WTC11 (cell line): ENCODE data around the gene CACNA1B.

ENCODE experiments used
- ATF1 ChIP-seq: sonication (generic); formaldehyde crosslinking; IDR thresholded peaks from 2 replicates; pipeline ENCODE4 v1.8.1; 2023; ENCODE audit warnings: mild to moderate bottlenecking, moderate library complexity, missing genetic modification reagents
- ATF3 ChIP-seq: sonication (generic); formaldehyde crosslinking; conservative IDR thresholded peaks from 2 replicates; pipeline ENCODE4 v1.8.1; 2022; ENCODE audit warnings: mild to moderate bottlenecking, missing genetic modification reagents
- CREB1 ChIP-seq: sonication (generic); formaldehyde crosslinking; IDR thresholded peaks from 2 replicates; pipeline ENCODE4 v1.8.0; 2023; ENCODE audit warnings: mild to moderate bottlenecking, missing genetic modification reagents
- CREM ChIP-seq: sonication (generic); formaldehyde crosslinking; IDR thresholded peaks from 2 replicates; pipeline ENCODE4 v1.8.1; 2022; ENCODE audit warnings: mild to moderate bottlenecking, missing genetic modification reagents, moderate library complexity
- CTCF ChIP-seq: fragments of 200-600 bp; IDR thresholded peaks from 2 replicates; pipeline ENCODE4 v1.8.0; 2022; ENCODE audit warnings: antibody characterized with exemption
- E2F4 ChIP-seq: sonication (generic); formaldehyde crosslinking; IDR thresholded peaks from 2 replicates; pipeline ENCODE4 v1.8.1; 2022; ENCODE audit warnings: low read depth, mild to moderate bottlenecking, moderate library complexity, missing genetic modification reagents, borderline replicate concordance
- PRDM15 ChIP-seq: sonication (generic); formaldehyde crosslinking; IDR thresholded peaks from 2 replicates; pipeline ENCODE4 v1.8.0; 2022; ENCODE audit warnings: missing genetic modification reagents
- SP1 ChIP-seq: sonication (generic); formaldehyde crosslinking; conservative IDR thresholded peaks from 2 replicates; pipeline ENCODE4 v1.8.1; 2022; ENCODE audit warnings: missing genetic modification reagents
- TEAD1 ChIP-seq: sonication (generic); formaldehyde crosslinking; IDR thresholded peaks from 2 replicates; pipeline ENCODE4 v1.8.0; 2022; ENCODE audit warnings: mild to moderate bottlenecking, missing genetic modification reagents
- ZNF121 ChIP-seq: sonication (generic); formaldehyde crosslinking; IDR thresholded peaks from 2 replicates; pipeline ENCODE4 v1.8.0; 2023; ENCODE audit warnings: missing genetic modification reagents
- ZNF396 ChIP-seq: fragments of 250-450 bp; sonication (Bioruptor Pico); IDR thresholded peaks from 2 replicates; pipeline ENCODE4 v1.8.0; 2021; ENCODE audit warnings: mild to moderate bottlenecking, moderate library complexity, borderline replicate concordance

GRCh38 chr9:138105561-138106505 lies 228.3 kb downstream of the CACNA1B start:
- TF ChIP-seq CTCF (no peak), ATF1 (CRISPR knock-in tag) (no peak), PRDM15 (CRISPR knock-in tag) (no peak), CREM (CRISPR knock-in tag) (no peak), ZNF121 (CRISPR knock-in tag) (no peak), SP1 (CRISPR knock-in tag) (no peak), ATF3 (CRISPR knock-in tag) (no peak), ZNF396 (CRISPR knock-in tag) (no peak), E2F4 (CRISPR knock-in tag) (no peak), CREB1 (no peak), TEAD1 (CRISPR knock-in tag) (no peak)
